ENCODE data around the gene FGF14.

DNA sequence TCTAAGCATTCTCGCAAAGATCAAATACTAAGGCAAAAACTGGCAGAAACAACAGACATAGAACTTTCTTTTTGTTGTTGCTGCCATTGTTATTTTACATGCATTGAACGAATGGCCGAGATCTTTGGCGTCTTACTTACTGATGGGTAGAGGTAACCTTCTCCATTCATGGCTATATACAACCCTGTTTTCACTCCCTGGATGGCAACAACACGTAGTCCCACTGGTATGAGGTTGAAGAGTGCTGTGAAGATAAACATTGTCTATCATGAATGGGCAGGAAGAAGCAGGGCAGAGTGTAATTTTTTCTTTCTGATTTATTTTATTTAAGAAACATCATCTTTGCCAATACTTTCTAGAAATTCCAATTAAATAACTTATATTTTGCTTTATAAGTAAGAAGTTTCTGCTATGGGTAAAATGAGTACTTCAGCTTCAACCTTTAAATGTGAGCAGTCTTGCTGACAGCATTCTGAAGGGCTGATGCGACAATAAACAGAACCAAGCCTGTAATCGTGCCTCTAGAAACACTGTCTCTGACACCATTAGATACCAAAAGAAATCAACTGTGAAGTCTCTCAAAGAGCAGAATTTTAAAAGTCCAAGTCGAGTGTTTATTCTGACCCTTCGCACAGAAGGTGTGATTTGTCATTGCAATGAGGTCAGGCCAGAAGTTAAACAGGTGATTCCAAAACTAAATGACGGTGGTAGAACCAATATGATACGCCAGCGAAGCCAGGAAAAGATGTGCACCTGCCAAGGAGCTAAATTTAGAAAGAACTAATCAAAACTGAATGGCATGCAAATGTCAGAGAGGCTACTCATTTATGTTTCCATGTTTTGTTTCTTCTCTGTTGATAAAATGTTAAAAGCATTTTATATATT lies 533.0 kb downstream of the FGF14 start:
- TF ChIP-seq, protein P1, sequence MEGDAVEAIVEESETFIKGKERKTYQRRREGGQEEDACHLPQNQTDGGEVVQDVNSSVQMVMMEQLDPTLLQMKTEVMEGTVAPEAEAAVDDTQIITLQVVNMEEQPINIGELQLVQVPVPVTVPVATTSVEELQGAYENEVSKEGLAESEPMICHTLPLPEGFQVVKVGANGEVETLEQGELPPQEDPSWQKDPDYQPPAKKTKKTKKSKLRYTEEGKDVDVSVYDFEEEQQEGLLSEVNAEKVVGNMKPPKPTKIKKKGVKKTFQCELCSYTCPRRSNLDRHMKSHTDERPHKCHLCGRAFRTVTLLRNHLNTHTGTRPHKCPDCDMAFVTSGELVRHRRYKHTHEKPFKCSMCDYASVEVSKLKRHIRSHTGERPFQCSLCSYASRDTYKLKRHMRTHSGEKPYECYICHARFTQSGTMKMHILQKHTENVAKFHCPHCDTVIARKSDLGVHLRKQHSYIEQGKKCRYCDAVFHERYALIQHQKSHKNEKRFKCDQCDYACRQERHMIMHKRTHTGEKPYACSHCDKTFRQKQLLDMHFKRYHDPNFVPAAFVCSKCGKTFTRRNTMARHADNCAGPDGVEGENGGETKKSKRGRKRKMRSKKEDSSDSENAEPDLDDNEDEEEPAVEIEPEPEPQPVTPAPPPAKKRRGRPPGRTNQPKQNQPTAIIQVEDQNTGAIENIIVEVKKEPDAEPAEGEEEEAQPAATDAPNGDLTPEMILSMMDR (optimal IDR thresholded peaks at IDR 0.05 in 1 of 3, IDR thresholded peaks at IDR 0.05 in 1 of 3, conservative IDR thresholded peaks at IDR 0.05 in 1 of 3; ENCODE audit: extremely low read depth in 1 of 3, insufficient read depth in 2 of 3, low read length in 3 of 3), result no peak
- TF ChIP-seq EZH2 (IDR thresholded peaks at IDR 0.05; ENCODE audit: low read length), result no peak

Measured in keratinocyte (primary cell).